GM18517 (cell line): ENCODE measurements around the gene LAG3.

ENCODE experiments used
- ATAC-seq: cut with Tn5 transposase; IDR thresholded peaks from one replicate; pipeline ENCODE4 v1.9.1; 2021; ENCODE audit warnings: mild to moderate bottlenecking, moderate library complexity; ENCODE audit not compliant: unreplicated experiment

Gene LAG3

DNA sequence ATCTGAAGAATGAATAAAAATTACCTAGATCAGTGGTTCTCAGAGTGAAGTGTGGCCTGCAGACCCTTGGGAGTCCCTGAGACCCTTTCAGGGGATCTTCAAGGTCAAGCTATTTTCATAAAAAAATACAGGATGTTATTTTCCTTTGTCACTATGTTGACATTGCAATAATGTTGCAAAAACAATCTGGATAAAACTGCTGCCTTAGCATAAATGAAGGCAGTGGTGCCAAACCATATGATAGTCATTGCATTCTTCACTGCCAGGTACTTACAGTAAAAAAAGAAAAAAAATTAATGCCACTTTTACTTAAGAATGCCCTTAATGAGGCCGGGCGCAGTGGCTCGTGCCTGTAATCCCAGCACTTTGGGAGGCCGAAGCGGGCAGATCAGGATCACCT, 15.0 kb downstream of the LAG3 start:
- ATAC-seq, result no peak

DNA sequence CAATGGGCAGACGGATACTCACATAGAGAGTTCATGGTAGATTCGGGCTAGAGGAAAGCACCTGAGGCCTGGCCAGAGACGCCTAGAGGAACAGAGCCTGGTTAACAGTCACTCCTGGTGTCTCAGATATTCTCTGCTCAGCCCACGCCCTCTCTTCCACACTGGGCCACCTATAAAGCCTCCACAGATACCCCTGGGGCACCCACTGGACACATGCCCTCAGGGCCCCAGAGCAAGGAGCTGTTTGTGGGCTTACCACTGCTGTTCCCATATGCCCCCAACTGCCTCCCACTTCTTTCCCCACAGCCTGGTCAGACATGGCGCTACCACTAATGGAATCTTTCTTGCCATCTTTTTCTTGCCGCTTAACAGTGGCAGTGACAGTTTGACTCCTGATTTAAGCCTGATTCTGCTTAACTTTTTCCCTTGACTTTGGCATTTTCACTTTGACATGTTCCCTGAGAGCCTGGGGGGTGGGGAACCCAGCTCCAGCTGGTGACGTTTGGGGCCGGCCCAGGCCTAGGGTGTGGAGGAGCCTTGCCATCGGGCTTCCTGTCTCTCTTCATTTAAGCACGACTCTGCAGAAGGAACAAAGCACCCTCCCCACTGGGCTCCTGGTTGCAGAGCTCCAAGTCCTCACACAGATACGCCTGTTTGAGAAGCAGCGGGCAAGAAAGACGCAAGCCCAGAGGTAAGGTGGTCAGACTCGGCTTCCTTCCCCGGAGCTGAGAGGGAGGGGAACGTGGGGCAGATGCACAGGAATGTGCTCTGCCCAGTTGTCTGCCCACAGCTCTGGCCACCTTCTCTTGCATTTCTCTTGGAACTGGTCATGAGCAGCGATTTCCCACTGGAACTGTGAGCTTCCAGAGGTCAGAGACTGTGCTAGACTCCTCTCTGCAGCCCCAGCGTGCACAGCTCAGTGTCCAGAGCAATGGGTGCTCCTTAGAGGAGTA, 16.9 kb downstream of the LAG3 start, which contains the start of gene CD4:
TSS of gene CD4 (plus strand) at position 557 of the 953 bp plus-strand sequence. CDS start 10,611 bp downstream, outside the sequence.
- ATAC-seq, result no peak

DNA sequence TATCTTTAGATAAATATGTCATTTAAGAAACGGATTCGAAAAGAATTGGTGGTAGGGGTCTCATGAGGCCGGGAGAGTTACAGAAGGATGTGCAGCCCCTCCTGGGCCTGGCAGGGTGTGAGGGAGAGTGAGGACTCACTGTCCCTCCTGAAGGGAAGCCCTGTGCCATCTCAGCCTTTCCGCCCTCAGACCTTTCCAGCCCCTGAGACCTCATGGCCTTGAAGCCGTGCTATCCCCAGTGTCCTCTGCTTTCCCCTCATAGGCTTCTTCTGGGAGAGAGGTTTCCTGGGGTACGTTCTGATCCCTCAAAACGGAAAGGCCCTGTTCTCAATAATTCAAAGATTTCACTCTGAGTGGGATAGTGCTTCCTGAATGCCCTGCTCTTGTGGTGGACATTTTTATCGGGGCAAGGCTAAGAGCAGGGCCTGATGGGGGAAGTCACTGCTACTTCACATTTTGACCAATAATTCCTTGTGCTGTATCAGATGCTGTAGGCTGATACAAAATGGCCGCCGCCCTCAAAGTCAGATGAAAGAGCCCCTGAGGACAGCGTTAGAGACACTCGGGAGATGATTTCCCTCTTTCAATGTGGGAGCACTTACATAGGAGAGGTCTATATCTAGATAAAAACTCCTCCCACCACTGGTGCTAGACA, 18.3 kb downstream of the LAG3 start:
- no peak for ATAC-seq

DNA sequence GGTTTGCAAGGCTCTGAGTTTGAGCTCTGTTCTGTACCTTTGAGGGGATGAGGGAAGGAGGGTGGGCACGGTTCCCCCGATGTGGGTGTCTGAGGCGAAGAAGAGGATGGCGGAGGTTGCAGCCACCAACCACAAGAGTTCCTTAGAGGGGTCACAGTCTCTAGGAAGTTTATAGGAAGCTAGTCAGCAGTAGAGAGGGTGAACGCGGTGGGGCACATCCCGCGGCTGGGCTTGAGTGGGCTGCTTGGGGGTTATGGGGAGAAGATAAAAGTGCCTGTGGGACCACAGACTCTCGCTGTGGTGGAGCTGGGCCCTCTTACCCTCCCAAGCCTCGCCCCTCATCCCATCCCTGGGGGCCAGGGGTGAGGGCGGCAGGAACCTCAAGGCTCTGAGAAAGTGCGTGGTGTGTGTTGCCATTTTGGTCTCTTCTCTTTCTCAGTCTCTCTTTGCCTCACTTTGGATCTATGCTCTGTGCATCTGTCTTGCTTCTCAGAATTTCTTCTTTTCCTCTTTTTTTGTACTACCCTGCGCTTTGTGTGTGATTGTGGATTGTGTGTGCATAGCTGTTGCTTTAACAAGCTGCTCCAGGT, 19.7 kb downstream of the LAG3 start:
- no peak for ATAC-seq

DNA sequence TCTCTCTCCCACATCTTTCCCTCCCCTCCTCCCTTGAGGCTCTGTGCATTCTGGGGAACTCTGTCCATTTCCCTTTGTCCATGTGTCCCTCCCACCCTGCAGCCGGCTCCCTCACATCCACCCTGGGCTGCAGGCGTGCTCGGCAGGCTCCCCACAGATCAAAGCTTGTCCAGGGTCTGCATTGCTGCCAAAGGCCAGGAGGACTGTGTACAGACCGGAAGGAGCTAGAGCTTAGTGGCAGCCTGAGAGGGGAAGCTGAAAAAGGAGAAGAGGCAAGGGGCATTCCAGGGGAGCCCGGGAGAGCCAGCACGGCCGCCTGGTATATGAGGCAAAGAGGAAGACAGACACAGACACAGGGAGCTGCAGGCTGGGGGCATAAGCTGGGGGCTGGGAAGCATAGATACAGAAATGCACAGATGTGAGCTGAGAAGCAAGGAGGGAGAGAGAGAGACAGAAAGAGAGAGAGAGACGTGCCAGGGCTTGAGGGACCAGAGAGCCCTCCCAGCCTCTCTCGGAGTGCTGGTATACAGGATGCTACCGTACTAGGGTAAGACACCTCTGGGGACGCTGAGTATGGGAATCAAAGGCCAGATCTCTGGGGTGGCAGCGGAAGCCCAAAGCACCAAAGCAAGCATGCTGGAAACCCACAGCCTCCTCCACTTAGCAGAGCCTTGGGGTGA, 20.3 kb downstream of the LAG3 start:
- ATAC-seq, result no peak

DNA sequence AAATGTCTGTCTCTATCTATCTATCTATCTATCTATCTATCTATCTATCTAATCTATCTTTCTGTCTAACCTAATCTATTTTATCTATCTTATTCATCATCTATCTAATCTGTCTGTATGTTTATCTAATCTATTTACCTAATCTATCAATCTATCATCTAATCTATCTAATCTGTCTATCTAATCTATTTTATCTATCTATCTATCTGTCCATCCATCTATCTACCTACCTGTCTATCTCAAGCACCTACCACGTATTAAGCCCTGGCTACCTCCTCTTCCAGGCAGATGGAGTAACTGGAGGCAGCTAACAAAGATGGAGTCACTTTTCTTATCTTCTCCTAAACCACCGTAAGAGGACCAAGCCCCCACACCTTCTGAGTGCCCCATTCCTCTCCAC, 22.8 kb downstream of the LAG3 start:
- no peak for ATAC-seq

DNA sequence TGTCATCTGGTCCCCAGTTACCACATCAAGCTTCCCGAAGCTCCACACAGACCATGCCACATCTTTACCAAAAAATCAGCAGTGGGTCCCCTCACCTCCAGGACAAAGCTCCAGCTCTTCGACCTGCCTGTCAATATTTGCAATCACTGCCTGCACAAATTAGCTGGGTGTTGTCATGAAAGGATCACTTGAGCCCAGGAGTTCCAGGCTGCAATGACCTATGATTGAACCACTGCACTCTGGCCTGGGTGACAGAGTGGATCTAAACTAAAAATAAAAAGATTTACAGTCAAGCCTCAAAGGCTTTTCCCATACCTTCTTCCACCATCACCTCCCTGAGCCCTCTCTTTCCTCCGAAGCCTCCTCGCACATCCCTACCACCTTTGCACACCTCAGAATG, 24.3 kb downstream of the LAG3 start:
- no peak for ATAC-seq

DNA sequence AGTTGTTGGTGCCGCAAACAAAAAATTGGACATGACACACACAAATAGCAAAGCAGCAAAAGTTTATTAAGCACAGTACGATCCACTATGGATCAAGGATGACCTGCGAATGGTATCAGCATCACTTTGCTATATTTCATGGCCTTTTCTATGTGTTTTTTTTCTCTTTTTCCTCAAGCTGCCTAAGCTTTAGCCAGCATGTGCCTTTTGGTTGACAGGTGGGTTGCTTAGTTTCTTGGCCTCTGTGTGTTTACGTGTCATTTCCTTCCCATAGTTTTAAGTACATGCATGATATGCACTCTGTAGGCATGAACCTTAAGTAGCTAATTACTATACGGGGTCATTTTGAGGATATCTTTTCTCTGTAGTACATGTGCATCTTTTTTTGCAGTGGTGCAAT, 26.8 kb downstream of the LAG3 start:
- no peak for ATAC-seq

DNA sequence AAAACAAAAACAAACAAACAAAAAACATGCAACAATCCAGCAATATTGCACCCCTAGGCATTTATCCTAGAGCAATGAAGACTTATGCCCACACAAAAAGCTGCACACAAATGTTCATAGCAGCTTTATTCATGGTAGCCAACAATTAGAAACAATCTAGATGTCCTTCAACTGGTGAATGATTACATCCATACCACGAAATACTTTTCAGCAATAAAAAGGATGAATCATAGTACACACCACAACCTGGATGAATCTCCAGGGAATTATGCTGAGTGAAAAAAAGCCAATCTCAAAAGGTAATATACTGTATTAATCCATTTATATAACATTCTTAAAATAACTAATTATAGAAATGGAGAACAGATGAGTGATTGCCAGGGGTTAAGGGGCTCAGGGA, 34.9 kb downstream of the LAG3 start:
- no peak for ATAC-seq

DNA sequence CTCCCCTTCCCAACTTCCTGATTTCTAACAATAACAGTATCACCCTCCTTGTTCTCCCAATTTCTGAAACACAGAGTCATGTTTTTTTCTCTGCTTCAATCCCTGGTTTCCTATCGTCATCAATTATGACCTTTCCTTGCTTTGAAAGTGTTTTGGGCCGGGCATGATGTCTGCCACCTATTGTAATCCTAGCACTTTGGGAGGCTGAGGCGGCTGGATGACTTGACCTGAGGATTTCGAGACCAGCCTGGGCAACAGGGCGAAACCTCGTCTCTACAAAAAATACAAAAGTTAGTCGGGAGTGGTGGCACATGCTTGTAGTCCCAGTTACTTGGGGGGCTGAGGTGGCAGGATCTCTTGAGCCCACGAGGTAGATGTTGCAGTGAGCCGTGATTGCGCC, 36.7 kb downstream of the LAG3 start:
- ATAC-seq, result no peak

DNA sequence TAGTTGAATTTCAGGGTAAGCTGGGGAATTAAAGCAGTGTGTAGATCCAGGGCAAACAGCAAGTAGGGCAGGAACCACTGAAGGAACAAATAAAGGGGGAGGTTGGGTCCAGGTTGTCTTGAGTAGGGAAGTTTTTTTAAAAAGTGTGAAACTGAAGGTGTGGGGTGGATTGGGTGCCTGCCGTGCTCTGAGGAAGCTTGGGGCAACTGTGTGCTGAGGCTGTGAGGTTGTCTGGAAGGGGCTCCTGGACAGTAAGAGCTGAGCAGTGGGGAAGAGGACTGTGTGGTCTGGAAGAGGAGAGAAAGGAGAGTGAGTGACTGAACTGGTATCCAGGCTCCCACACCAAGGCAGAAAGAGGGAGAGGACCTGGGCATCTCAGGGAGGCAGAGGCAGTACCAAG, 38.4 kb downstream of the LAG3 start:
- no peak for ATAC-seq

DNA sequence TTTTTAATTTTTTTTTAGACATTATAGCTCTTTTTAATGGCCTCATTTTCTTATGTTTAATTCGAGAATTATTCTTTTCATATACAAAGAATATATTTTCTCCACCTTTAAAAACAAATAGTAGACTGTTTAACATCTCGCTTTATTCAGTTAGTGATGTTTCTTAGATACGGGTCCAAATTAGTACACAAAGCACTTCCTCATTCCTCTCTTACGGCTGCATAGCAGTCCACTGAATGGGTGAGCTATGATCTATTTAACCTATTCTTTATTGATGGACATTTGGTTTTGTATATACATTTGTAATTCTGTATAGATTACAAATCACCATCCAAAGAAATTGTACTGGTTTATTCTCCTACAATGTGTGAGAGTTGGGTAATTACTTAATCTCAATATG, 41.0 kb downstream of the LAG3 start:
- ATAC-seq, result no peak

DNA sequence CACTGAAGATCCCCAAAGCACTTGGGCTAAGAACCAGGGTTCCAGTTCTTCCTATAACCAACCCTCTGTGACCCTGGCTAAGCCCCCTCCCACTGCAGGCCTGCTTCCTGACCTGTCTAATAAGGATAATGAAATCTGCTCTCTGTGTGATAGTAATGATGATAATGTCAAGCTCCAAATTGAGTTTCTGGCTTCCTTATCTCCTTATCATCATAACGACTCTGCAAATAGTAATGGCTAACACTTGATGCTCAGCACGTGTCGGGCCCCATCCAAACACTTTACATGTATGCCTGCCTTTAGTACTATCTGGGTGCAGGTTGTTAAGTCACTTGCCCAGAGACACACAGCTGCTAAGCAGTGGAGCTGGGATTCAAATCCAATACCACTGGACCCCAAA, 44.3 kb downstream of the LAG3 start:
- ATAC-seq, result no peak

DNA sequence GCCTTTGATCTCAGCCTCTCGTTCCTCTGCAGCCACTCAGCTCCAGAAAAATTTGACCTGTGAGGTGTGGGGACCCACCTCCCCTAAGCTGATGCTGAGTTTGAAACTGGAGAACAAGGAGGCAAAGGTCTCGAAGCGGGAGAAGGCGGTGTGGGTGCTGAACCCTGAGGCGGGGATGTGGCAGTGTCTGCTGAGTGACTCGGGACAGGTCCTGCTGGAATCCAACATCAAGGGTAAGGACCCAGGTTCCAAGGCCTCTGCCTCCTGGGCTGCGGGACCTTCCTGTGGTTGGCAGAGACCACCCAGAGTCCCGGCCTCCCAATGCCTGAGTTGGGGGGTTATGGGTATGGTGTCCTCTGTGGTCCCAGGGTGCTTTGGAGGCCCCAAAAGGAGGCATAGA, 44.8 kb downstream of the LAG3 start:
- ATAC-seq, result no peak

DNA sequence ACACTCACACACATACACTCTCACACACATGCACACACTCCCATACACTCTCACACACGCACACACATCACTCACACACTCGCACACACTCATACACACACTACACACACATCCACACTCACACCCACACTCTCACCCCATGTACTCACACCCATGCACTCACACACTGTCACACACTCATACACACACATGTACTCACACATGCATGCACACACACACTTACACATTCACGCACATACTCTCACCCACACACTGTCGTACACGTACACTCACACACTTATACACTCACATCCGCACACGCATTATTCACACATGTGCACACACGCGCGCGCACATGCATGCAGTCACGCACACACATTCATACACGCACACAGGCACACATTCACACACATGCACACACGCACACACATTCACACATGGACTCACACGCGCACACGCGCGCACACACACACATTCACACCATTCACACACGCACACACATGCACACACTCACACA, 45.4 kb downstream of the LAG3 start:
- ATAC-seq, result no peak

DNA sequence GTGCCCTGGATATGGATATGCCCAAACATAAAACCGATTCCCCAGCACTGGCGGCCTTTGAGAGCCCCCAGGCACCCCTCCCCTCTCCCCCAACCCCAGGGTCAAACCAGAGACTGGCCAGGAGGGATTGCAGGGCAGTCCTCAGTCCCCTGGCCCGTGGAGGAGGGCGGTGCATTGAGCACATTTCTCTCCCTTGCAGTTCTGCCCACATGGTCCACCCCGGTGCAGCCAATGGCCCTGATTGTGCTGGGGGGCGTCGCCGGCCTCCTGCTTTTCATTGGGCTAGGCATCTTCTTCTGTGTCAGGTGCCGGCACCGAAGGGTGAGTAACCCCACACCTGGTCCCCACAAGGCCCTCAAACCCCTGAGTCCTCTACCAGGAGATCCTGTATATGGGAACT, 45.9 kb downstream of the LAG3 start:
- ATAC-seq, result no peak

DNA sequence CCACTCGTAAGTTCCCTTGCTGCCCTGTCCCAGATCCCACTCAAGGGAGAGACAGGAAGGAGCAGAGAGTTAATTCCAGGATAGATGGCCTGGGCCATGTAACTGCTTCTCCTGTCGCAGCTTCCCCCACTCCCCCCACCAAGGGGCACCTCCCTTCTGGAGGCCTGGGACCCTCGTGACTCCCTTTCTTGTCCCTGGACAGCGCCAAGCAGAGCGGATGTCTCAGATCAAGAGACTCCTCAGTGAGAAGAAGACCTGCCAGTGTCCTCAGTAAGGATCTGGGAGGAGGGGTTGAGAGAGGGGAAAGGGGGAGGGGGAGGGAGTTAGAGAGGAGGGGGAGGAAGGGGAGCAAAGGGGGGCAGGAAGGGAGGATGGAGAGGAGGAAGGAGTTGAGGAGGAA, 46.3 kb downstream of the LAG3 start:
- ATAC-seq, result no peak

DNA sequence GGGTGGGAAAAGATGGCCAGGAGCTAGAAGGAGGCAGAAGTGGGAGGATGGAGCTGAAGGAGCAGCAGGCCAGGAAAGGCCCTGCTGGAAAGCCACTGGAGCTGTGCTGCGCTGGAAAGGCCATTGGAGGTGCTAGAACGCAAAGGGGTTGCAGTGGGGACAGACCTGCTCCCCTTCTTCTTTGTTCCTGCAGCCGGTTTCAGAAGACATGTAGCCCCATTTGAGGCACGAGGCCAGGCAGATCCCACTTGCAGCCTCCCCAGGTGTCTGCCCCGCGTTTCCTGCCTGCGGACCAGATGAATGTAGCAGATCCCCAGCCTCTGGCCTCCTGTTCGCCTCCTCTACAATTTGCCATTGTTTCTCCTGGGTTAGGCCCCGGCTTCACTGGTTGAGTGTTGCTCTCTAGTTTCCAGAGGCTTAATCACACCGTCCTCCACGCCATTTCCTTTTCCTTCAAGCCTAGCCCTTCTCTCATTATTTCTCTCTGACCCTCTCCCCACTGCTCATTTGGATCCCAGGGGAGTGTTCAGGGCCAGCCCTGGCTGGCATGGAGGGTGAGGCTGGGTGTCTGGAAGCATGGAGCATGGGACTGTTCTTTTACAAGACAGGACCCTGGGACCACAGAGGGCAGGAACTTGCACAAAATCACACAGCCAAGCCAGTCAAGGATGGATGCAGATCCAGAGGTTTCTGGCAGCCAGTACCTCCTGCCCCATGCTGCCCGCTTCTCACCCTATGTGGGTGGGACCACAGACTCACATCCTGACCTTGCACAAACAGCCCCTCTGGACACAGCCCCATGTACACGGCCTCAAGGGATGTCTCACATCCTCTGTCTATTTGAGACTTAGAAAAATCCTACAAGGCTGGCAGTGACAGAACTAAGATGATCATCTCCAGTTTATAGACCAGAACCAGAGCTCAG, 47.0 kb downstream of the LAG3 start:
- no peak for ATAC-seq

DNA sequence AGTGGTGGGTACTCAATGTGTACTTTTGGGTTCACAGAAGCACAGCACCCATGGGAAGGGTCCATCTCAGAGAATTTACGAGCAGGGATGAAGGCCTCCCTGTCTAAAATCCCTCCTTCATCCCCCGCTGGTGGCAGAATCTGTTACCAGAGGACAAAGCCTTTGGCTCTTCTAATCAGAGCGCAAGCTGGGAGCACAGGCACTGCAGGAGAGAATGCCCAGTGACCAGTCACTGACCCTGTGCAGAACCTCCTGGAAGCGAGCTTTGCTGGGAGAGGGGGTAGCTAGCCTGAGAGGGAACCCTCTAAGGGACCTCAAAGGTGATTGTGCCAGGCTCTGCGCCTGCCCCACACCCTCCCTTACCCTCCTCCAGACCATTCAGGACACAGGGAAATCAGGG, 47.8 kb downstream of the LAG3 start:
- no peak for ATAC-seq
